Endothelial cell of hepatic sinusoid (primary cell): ENCODE results near the gene OVCH2.

Source experiments
- in situ Hi-C: cut with HindIII; loops from 2 replicates; pipeline ENCODE4 v1.10.0; 2017; ENCODE audit warnings: low sequenced_read_pairs

Gene OVCH2

GRCh38 chr11:7643314-7643713 is 63.0 kb downstream of the OVCH2 start:
- in situ Hi-C loops: no loop called here

- in situ Hi-C loops: no loop called here
Observed at GRCh38 chr11:7642747-7643146, 63.5 kb downstream of the OVCH2 start.

- in situ Hi-C loops: no loop called here
Observed at GRCh38 chr11:7640816-7641215, 65.5 kb downstream of the OVCH2 start.

GRCh38 chr11:7639643-7640025 is 66.6 kb downstream of the OVCH2 start:
- in situ Hi-C loops: no loop called here
